ENCODE results near the gene LIMCH1. TPM values are rescaled to one million over a fixed set of nuclear protein-coding genes. Genes with fewer than 3 reads are reported as not detected.

The LIMCH1 gene
- total RNA-seq, 1 experiment from 2014 or later = 10.4 TPM

- no peak for ATAC-seq
- no peaks in the 10 kb centered on the region for H3K9me2 ChIP-seq (ENCODE audit: insufficient read depth)
- DNase-seq (ENCODE audit: low read depth, low spot score) = no peak
- no peaks in the 10 kb centered on the region for H3K9me3 ChIP-seq (ENCODE audit: control insufficient read depth in 1 of 2, insufficient read depth in 1 of 2, low read depth in 1 of 2, low read length in 2 of 2)
- TF ChIP-seq EGR1 (IDR thresholded peaks at IDR 0.05; ENCODE audit: low read depth) (no peak), REST (IDR thresholded peaks at IDR 0.05; ENCODE audit: low read depth) (no peak), CEBPB (IDR thresholded peaks at IDR 0.05; ENCODE audit: low read depth) (no peak), SIN3A (IDR thresholded peaks at IDR 0.05; ENCODE audit: low read depth) (no peak), CTCF (IDR thresholded peaks at IDR 0.05 in 2 of 3, conservative IDR thresholded peaks at IDR 0.05 in 1 of 3; ENCODE audit: borderline replicate concordance in 1 of 3, insufficient read depth in 1 of 3, low read depth in 2 of 3, low read length in 2 of 3) (no peak), JUND (IDR thresholded peaks at IDR 0.05) (no peak), YY1 (IDR thresholded peaks at IDR 0.05; ENCODE audit: extremely low read depth, insufficient replicate concordance, low read depth, low read length) (no peak), TCF7L2 (IDR thresholded peaks at IDR 0.05; ENCODE audit: borderline replicate concordance, extremely low read depth, insufficient read depth, insufficient read length) (no peak), POLR2A (IDR thresholded peaks at IDR 0.05; ENCODE audit: borderline replicate concordance, extremely low read depth, insufficient read depth, insufficient read length) (no peak), POLR2AphosphoS5 (IDR thresholded peaks at IDR 0.05; ENCODE audit: low read depth, low read length) (no peak), EZH2phosphoT487 (IDR thresholded peaks at IDR 0.05; ENCODE audit: borderline replicate concordance) (no peak), SRF (IDR thresholded peaks at IDR 0.05; ENCODE audit: low read depth) (no peak), SP1 (IDR thresholded peaks at IDR 0.05; ENCODE audit: low read depth) (no peak), FOSL1 (IDR thresholded peaks at IDR 0.05; ENCODE audit: low read depth) (no peak), ELF1 (IDR thresholded peaks at IDR 0.05; ENCODE audit: borderline replicate concordance, low read depth) (no peak), CBX3 (IDR thresholded peaks at IDR 0.05; ENCODE audit: low read depth) (no peak)
- ChIA-PET RAD21 (ENCODE audit: low non-redundant PET in 1 of 2, low total read pairs in 2 of 2, uncharacterized antibody in 2 of 2, unreplicated experiment in 2 of 2) (no interaction called here), POLR2A (interaction anchor here (0.6 kb wide), 2 partner anchors 9 to 24 kb away, joined by 3 to 4 read pairs; no protein-coding TSS in a partner anchor), CTCF (no interaction called here)
- no peaks in the 10 kb centered on the region for H3K36me3 ChIP-seq (ENCODE audit: control insufficient read depth in 1 of 2, insufficient read depth in 2 of 2, low read length in 2 of 2)
- H2AFZ ChIP-seq (ENCODE audit: low read depth, low read length, poor library complexity, severe bottlenecking) = no peak overlapping the region
- no peak overlapping the region for H3K4me2 ChIP-seq (ENCODE audit: low read length)
- no peak overlapping the region for H3K9ac ChIP-seq (ENCODE audit: low read length)
- H4K20me1 ChIP-seq (ENCODE audit: insufficient read depth) = no peaks in the 10 kb centered on the region
- no peaks in the 10 kb centered on the region for H3K79me2 ChIP-seq (ENCODE audit: insufficient read depth, low read length)
- BruUV-seq (replicated peaks) = no TSS peak
- H3K4me3 ChIP-seq (replicated peaks in 1 of 2; ENCODE audit: low read depth in 1 of 2, low read length in 2 of 2) = no peak overlapping the region
- H3K27ac ChIP-seq (ENCODE audit: low read depth, low read length) = no peak overlapping the region
- intact Hi-C loops (cut with micrococcal nuclease) = no loop called here
- H3K27me3 ChIP-seq (ENCODE audit: insufficient read depth, low read length) = no peaks in the 10 kb centered on the region
- peaks cover 11% of the 10 kb centered on the region in 2 experiments; a peak in 2 of 4 replicates for H3K4me1 ChIP-seq (ENCODE audit: control insufficient read depth in 1 of 2, insufficient read depth in 2 of 2, low read length in 2 of 2)
Measured at GRCh38 chr4:41610474-41610873, 72.5 kb downstream of the LIMCH1 start.
